Panc1 (cell line): Measurements from ENCODE around the gene CHSY3.

Source experiments
- POLR2AphosphoS5 ChIP-seq: IDR thresholded peaks from 2 replicates; pipeline ENCODE4 v1.6.1; 2012; ENCODE audit warnings: mild to moderate bottlenecking, low read depth, low read length, moderate library complexity
- SIN3A ChIP-seq: IDR thresholded peaks from 2 replicates; pipeline ENCODE4 v1.6.1; 2012; ENCODE audit warnings: low read depth, mild to moderate bottlenecking, low read length, moderate library complexity, borderline replicate concordance; ENCODE audit not compliant: insufficient read depth
- TF ChIP-seq, protein P1 (sequence below): fragments of 450-650 bp; IDR thresholded peaks from 2 replicates; pipeline ENCODE4 v1.5.1; 2017; ENCODE audit warnings: mild to moderate bottlenecking
- TF ChIP-seq, protein P2 (sequence below), 2 experiments: IDR thresholded peaks; 2 replicates each; pipeline ENCODE4 v1.6.1; 2011 to 2012; ENCODE audit warnings: low read depth in 2 of 2, control low read depth in 1 of 2, low read length in 1 of 2, mild to moderate bottlenecking in 1 of 2, moderate library complexity in 1 of 2; ENCODE audit not compliant: insufficient read depth in 1 of 2

DNA sequence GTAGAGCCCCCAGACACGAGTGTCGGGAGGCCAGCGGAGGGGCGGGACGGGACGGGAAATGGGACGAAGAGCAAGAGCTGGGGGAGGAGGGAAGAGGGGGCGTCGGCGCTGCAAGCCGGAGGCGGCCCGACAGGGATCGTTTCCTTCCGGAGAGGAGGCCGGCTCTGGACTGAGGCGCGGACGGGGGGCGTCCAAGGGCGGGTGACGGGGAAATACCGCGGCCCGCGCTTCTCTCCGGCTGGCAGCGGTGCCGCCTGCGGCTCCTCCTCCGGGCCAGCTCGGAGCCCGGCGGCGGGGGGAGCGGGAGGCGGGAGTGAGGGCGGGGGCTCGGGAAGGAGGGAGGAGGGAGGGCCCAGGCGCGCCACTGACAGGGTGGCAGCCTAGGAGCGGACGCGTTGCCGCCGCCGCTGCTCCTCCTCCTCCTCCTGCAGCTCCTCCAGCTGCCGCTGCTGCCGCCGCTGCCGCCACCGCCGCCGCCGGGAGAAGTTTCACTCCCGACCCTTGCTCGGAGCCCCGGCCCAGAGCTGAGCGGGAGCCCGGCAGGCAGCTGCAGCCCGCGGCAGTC is at the start of gene CHSY3:
- TF ChIP-seq, protein P1, sequence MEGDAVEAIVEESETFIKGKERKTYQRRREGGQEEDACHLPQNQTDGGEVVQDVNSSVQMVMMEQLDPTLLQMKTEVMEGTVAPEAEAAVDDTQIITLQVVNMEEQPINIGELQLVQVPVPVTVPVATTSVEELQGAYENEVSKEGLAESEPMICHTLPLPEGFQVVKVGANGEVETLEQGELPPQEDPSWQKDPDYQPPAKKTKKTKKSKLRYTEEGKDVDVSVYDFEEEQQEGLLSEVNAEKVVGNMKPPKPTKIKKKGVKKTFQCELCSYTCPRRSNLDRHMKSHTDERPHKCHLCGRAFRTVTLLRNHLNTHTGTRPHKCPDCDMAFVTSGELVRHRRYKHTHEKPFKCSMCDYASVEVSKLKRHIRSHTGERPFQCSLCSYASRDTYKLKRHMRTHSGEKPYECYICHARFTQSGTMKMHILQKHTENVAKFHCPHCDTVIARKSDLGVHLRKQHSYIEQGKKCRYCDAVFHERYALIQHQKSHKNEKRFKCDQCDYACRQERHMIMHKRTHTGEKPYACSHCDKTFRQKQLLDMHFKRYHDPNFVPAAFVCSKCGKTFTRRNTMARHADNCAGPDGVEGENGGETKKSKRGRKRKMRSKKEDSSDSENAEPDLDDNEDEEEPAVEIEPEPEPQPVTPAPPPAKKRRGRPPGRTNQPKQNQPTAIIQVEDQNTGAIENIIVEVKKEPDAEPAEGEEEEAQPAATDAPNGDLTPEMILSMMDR = no peak
- TF ChIP-seq SIN3A = no peak
- no peak for TF ChIP-seq POLR2AphosphoS5
- TF ChIP-seq, protein P2, sequence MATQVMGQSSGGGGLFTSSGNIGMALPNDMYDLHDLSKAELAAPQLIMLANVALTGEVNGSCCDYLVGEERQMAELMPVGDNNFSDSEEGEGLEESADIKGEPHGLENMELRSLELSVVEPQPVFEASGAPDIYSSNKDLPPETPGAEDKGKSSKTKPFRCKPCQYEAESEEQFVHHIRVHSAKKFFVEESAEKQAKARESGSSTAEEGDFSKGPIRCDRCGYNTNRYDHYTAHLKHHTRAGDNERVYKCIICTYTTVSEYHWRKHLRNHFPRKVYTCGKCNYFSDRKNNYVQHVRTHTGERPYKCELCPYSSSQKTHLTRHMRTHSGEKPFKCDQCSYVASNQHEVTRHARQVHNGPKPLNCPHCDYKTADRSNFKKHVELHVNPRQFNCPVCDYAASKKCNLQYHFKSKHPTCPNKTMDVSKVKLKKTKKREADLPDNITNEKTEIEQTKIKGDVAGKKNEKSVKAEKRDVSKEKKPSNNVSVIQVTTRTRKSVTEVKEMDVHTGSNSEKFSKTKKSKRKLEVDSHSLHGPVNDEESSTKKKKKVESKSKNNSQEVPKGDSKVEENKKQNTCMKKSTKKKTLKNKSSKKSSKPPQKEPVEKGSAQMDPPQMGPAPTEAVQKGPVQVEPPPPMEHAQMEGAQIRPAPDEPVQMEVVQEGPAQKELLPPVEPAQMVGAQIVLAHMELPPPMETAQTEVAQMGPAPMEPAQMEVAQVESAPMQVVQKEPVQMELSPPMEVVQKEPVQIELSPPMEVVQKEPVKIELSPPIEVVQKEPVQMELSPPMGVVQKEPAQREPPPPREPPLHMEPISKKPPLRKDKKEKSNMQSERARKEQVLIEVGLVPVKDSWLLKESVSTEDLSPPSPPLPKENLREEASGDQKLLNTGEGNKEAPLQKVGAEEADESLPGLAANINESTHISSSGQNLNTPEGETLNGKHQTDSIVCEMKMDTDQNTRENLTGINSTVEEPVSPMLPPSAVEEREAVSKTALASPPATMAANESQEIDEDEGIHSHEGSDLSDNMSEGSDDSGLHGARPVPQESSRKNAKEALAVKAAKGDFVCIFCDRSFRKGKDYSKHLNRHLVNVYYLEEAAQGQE (IDR thresholded peaks at IDR 0.05; ENCODE audit: insufficient read depth in 1 of 2, low read depth in 2 of 2, low read length in 1 of 2) = no peak
